G401.6 (cell line): ENCODE data around the gene MAMDC4.

ENCODE experiments used
- FAIRE-seq: peaks from 2 replicates; lab custom pipeline; 2012; peaks lifted over from hg19 to GRCh38; lab: Jason Lieb, UNC

The MAMDC4 gene

DNA sequence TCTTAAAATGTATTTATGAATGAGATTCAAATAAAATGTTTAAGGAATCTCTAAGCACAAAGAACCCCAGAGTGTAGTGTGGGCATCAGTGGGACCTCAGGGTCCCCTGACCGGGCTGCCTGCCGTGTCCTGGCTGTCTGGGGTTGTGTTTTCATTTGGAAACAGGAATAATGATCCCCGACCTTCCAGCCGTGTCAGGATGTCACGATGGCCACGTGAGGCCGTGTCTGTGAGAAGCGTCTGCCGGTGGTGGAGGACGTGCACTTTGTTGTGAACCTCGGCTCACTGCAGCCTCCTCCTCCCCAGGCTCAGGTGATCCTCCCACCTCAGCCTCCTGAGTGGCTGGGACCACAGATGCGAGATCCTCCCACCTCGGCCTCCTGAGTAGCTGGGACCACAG is 38.5 kb downstream of the MAMDC4 start:
- FAIRE-seq, result no peak

- FAIRE-seq, result no peak
Measured at GRCh38 chr9:136896027-136896426, 43.9 kb downstream of the MAMDC4 start.

DNA sequence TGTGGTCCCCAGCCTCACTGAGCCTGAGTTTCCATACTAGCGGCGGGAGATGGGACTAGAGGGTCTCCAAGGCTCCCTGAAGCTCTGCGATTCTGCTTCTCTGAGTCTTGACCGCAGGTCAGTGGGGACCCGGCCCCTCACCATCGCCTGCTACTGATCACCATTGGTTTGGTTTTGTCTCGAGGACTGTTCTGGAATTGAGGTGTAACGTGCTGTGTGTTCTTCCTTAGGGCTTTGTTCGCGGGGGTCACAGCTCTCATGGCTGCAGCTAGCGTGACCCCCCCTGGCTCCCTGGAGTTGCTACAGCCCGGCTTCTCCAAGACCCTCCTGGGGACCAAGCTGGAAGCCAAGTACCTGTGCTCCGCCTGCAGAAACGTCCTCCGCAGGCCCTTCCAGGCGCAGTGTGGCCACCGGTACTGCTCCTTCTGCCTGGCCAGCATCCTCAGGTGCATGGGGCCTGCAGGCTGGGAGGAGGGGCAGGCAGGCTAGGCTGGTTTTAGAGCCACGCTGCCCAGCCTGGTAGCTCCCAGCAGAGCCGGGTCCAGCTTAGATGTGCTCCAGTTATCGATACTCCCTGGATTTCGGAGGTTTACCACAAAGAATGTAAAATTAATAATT is 46.4 kb downstream of the MAMDC4 start:
- FAIRE-seq, result no peak

DNA sequence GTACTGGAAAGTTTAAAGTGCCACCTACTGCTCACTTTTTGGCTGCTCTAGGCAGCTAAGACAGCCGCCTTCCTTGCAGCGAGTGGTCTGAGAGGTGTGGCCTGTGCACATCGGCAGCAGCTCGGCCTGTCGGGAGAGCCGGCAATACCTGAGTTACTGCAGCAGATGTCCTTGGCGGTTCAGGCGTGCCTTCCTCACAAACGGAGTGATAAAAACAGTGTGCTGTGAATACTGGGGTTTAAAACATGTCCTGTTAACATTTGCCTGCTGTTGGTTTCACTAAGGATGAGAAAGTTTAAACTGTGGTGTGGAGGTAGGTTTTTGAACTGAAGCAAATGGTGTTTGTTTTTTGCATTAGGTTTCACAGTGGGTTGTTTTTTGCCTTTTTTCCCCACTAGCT is 47.0 kb downstream of the MAMDC4 start:
- FAIRE-seq, result peak; percentile 83

DNA sequence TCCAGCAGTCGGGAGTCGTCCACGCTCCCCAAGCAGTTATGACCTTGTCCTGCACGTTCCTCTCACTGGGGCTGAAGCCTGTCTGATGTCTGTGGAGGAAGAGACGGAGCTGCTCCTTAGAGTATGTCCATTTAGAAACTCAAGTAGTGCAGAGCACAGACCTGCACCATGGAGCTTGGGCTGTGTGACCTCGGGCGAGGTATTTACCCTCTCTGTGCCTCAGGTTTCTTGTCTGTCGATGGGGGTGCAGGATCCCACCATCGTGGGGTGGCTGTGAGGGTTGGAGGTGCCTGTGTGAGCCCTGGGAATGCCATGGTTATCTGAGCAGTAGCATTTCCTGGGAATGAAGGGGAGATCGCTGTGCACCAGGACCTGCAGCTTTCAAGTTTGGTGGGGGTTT is 48.4 kb downstream of the MAMDC4 start:
- no peak for FAIRE-seq

- FAIRE-seq, result no peak
Measured at GRCh38 chr9:136900988-136901515, 48.9 kb downstream of the MAMDC4 start.

DNA sequence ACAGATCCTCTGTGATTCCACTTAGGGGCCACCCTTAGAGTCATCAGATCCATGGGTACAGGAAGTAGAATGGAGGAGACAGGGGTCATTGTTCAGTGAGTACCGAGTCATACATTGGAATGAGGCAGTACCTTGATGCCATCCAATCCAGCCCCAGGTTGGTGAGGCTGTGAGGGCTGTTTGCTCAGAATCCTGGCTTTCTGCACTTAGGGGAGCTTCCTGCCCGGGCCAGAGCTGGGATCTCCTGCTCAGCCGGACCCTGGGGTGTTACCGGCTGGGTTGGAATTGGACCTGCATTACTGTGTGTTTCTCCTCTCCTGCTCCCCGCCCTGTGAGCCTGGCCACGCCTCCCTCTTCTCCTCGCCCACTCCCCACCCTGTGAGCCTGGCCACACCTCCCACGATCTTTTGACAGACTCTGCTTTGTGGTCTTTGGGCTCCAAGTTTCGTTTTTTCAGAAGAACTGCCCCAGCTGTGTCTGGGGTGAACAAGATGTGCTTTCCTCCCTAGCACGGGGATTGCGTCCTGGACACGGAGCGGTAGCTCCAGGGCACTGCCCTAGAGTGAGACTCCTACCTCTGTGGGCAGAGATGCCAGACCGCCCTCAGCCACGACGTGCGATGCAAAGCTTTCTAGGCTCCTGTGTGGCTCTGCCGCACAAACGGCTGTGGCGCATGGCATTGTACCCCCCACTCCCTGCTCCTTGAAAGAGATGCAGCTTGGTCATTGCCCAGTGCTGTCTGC is 49.5 kb downstream of the MAMDC4 start:
- peak; percentile 42 for FAIRE-seq

DNA sequence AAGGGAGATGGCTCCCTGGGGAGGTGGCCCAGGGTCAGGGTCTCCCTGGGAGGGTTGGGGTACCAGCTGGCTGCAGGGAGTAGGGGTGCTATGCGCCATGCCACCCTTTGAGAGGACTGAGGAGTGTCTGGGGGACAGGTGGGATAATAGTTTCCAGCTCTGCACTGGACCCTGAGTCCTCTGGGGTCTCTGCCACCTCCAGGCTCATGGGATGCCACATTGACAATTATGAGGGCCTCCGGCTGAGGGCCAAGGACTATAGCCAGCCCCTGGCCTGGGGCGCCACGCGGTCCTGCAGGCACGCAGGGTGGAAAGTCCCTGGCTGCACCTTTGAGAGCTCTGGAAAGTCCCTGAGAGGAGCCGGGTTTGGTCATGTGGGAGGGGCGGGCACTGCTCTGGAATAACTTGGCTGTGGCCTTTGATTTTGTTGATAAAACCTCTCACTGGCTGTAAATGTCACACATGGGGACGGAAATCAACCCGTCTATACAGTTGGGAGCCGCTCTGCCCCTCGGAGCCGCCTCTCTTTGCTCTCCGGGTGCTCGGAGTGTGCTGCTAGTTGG is 50.2 kb downstream of the MAMDC4 start:
- FAIRE-seq, result peak; percentile 66

DNA sequence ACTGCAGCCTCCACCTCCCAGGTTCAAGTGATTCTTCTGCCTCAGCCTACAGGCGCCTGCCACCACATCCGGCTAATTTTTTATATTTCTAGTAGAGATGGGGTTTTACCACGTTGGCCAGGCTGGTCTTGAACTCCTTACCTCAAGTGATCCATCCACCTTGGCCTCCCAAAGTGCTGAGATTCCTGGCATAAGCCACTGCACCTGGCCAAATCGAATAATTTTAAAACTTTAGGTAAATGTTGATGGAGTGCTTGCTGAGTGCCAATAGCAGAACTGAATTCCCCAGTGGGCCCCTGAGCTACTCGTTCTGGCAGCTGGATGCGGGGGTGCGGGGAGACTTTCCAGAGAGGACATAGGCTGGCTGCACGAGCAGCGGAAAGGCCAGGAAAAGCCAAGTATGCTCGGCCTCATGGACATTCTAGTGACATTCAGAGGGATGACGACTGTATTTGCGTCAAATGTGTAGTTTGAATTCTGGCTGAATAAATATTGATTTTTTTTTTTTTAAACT is 51.0 kb downstream of the MAMDC4 start:
- no peak for FAIRE-seq

- FAIRE-seq, result no peak
Measured at GRCh38 chr9:136906266-136906665, 54.1 kb downstream of the MAMDC4 start.

DNA sequence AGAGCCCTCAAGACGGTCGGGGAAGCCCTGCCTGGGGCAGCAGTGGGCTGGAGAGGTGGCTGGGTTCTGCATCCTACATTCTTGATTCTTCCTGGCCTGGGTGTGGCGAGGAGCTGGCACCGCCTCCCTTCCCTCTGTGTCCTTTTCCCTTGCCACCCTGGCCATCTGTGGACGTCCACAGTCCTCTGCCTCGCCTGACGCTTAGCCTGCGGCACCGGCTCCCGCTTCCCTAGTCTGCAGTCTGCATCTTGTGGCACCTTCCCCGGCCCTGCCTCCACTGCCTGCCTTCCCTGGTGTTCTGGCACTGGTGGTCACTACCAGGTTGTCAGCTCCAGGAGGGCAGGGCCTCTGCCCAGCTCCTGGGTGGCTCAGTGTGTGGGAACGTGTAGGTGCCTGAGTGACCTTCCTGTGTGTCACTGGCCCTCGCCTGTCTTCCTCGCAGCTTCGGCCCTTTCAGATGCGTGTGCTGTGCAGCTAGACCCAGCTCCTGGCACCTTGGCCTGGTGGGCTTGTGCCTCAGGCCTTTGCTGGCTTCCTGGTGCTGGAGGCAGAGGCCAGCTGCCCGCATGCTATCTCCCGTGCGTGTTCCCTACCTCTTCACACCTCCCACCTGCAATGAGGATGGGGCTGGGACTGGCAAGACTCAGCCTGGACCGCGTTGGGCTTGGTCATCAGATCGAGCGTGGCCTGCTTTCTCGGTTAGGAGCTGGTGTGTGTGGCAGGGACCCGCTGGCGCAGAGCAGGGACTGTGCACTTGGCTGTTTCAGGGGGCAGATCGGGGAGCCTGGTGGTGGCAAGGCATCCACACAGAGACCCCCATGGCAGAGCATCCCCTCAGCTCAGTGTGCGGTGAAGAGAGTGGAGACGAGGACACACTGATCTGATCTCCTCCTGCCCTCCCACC is 55.1 kb downstream of the MAMDC4 start:
- no peak for FAIRE-seq
